ENCODE results near the gene RPS5.

Gene RPS5

DNA sequence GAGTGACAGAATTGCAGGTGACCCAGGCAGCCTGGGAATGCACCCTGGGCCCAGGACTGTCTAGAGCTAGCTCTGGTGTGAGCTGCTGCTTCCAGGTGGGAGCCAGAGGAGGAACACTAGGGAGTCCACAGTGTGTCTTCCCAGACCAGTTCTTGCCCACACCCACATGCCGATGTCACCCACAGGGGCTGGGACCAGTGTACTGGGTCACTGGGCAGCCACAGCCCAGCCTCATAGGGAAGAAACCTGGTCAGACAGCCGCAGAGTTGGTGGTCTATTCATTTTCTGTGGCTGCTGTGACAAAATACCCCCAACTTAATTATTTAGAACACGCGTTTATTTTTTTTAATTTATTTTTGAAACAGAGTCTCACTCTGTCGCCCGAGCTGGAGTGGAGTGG, 11.5 kb downstream of the RPS5 start:
- Histone ChIP-seq H3K9me3 (ENCODE audit: insufficient read depth, low read depth, low read length) (no peaks in the 10 kb centered on the region), H2BK12ac (ENCODE audit: low read length) (no peak overlapping the region), H4K12ac (ENCODE audit: low read depth, low read length) (no peak overlapping the region), H2AK5ac (ENCODE audit: low read length) (no peak overlapping the region), H3K27me3 (ENCODE audit: insufficient read depth, low read length) (peaks cover 15% of the 10 kb centered on the region), H3K18ac (ENCODE audit: low read length) (no peak overlapping the region), H2BK120ac (ENCODE audit: insufficient read depth, low read length, poor library complexity) (no peak overlapping the region), H3K79me1 (ENCODE audit: low read length) (peaks cover 14% of the 10 kb centered on the region), H2BK5ac (ENCODE audit: low read depth, low read length, poor library complexity) (no peak overlapping the region), H3K4me3 (ENCODE audit: low read depth, low read length) (no peak overlapping the region), H3K27ac (ENCODE audit: low read depth, low read length) (no peak overlapping the region), H3K9ac (ENCODE audit: low read length) (no peak overlapping the region), H4K8ac (ENCODE audit: low read depth, low read length) (no peak overlapping the region), H4K91ac (ENCODE audit: low read depth, low read length) (no peak overlapping the region), H3K4me1 (ENCODE audit: control insufficient read depth in 1 of 2, insufficient read depth in 2 of 2, low read length in 2 of 2) (peaks cover 26 to 33% of the 10 kb centered on the region in 2 experiments), H3K4me2 (ENCODE audit: low read length) (no peak overlapping the region), H3K79me2 (ENCODE audit: control insufficient read depth, insufficient read depth, low read length, poor library complexity) (peaks cover 3% of the 10 kb centered on the region), H3K4ac (ENCODE audit: low read depth, low read length) (no peak overlapping the region), H2AFZ (ENCODE audit: insufficient read depth, low read length, poor library complexity) (no peak overlapping the region), H3K23ac (ENCODE audit: low read length) (no peak overlapping the region), H3K14ac (ENCODE audit: low read length) (no peak overlapping the region), H3K36me3 (ENCODE audit: control insufficient read depth in 1 of 2, insufficient read depth in 2 of 2, low read length in 2 of 2) (peaks cover 17 to 18% of the 10 kb centered on the region in 2 experiments)
- no peak for DNase-seq
- WGBS (ENCODE audit: extremely low coverage, insufficient coverage, insufficient read length), result no CpG with 5 or more reads among the region's 6 CpGs

DNA sequence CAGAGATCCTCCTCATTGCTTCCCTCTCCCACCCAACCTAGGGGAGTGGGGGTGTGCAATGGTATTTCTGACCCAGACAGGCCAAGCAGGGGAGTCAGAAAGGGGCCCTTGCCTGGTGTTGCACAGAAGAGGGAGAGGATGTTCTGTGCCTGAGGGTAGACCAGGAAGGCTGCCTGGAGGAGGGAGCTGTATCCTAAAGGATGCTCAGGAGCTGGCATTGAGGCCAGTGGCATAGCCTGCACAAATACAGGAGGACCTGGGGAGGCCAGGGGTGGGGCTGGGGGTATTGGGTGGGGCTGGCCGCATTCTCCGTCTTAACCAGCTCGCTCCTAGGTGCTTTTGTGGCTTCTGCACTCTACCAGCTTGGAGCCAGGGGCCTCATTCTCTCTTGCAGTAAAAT, 12.8 kb downstream of the RPS5 start:
- peaks cover 14% of the 10 kb centered on the region for H3K79me1 ChIP-seq (ENCODE audit: low read length)
- peaks cover 3% of the 10 kb centered on the region for H3K79me2 ChIP-seq (ENCODE audit: control insufficient read depth, insufficient read depth, low read length, poor library complexity)
- H2BK120ac ChIP-seq (ENCODE audit: insufficient read depth, low read length, poor library complexity), result no peak overlapping the region
- no peak overlapping the region for H2AK5ac ChIP-seq (ENCODE audit: low read length)
- H3K27ac ChIP-seq (ENCODE audit: low read depth, low read length), result no peak overlapping the region
- H2AFZ ChIP-seq (ENCODE audit: insufficient read depth, low read length, poor library complexity), result no peak overlapping the region
- peaks cover 15% of the 10 kb centered on the region for H3K27me3 ChIP-seq (ENCODE audit: insufficient read depth, low read length)
- no peaks in the 10 kb centered on the region for H3K9me3 ChIP-seq (ENCODE audit: insufficient read depth, low read depth, low read length)
- no CpG with 5 or more reads among the region's 3 CpGs for WGBS (ENCODE audit: extremely low coverage, insufficient coverage, insufficient read length)
- H3K9ac ChIP-seq (ENCODE audit: low read length), result no peak overlapping the region
- no peak for DNase-seq
- H3K4ac ChIP-seq (ENCODE audit: low read depth, low read length), result no peak overlapping the region
- H3K4me1 ChIP-seq (ENCODE audit: control insufficient read depth in 1 of 2, insufficient read depth in 2 of 2, low read length in 2 of 2), result peaks cover 24 to 30% of the 10 kb centered on the region in 2 experiments
- no peak overlapping the region for H3K4me3 ChIP-seq (ENCODE audit: low read depth, low read length)
- H2BK12ac ChIP-seq (ENCODE audit: low read length), result no peak overlapping the region
- no peak overlapping the region for H4K12ac ChIP-seq (ENCODE audit: low read depth, low read length)
- H3K14ac ChIP-seq (ENCODE audit: low read length), result no peak overlapping the region
- H3K23ac ChIP-seq (ENCODE audit: low read length), result no peak overlapping the region
- H3K18ac ChIP-seq (ENCODE audit: low read length), result no peak overlapping the region
- no peak overlapping the region for H2BK5ac ChIP-seq (ENCODE audit: low read depth, low read length, poor library complexity)
- no peak overlapping the region for H4K8ac ChIP-seq (ENCODE audit: low read depth, low read length)
- no peak overlapping the region for H3K4me2 ChIP-seq (ENCODE audit: low read length)
- H4K91ac ChIP-seq (ENCODE audit: low read depth, low read length), result no peak overlapping the region
- H3K36me3 ChIP-seq (ENCODE audit: control insufficient read depth in 1 of 2, insufficient read depth in 2 of 2, low read length in 2 of 2), result peaks cover 4 to 7% of the 10 kb centered on the region in 2 experiments

DNA sequence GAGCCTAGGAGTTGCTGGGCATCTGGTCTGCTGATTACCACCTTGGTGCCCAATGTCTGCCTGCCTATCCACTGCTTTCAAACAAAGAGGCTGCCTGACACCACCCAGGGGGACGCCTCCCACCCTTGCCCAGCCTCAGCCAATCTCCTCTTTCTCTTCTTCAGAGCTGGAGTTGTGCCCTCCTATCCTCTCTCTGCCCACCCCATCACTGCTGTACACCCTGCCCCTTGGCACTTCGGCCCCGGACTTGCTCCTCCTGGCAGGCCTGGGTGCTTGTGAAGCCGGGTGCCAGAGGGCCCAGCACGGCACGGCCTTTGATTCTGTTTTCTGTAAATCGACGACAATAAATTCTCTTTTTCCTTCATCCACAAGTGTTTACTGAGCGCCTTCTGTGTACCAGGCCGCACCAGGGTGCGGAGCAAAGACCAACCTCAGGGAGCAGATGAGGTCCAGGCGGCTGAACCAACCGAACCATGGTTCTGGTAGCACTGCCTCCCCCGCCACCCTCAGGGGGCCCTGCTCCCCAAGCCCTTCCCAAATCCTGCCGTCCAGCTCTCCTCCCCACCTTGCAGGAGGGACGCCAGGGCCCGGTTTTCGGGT, 13.3 kb downstream of the RPS5 start:
- Histone ChIP-seq H3K9ac (ENCODE audit: low read length) (no peak overlapping the region), H3K4me3 (ENCODE audit: low read depth, low read length) (peak overlapping the region; percentile 58), H3K27ac (ENCODE audit: low read depth, low read length) (no peak overlapping the region), H3K18ac (ENCODE audit: low read length) (no peak overlapping the region), H2BK5ac (ENCODE audit: low read depth, low read length, poor library complexity) (no peak overlapping the region), H3K79me2 (ENCODE audit: control insufficient read depth, insufficient read depth, low read length, poor library complexity) (peaks cover 3% of the 10 kb centered on the region), H3K27me3 (ENCODE audit: insufficient read depth, low read length) (peaks cover 15% of the 10 kb centered on the region), H3K14ac (ENCODE audit: low read length) (peak overlapping the region; percentile 54), H3K36me3 (ENCODE audit: control insufficient read depth in 1 of 2, insufficient read depth in 2 of 2, low read length in 2 of 2) (peaks cover 0 to 3% of the 10 kb centered on the region in 2 experiments), H2AFZ (ENCODE audit: insufficient read depth, low read length, poor library complexity) (no peak overlapping the region), H3K4ac (ENCODE audit: low read depth, low read length) (no peak overlapping the region), H3K4me1 (ENCODE audit: control insufficient read depth in 1 of 2, insufficient read depth in 2 of 2, low read length in 2 of 2) (peaks cover 19 to 25% of the 10 kb centered on the region in 2 experiments), H3K23ac (ENCODE audit: low read length) (no peak overlapping the region), H4K8ac (ENCODE audit: low read depth, low read length) (peak overlapping the region; percentile 51), H3K79me1 (ENCODE audit: low read length) (peaks cover 14% of the 10 kb centered on the region), H2BK12ac (ENCODE audit: low read length) (peak overlapping the region; percentile 31), H3K4me2 (ENCODE audit: low read length) (peak overlapping the region; percentile 61), H2AK5ac (ENCODE audit: low read length) (no peak overlapping the region), H3K9me3 (ENCODE audit: insufficient read depth, low read depth, low read length) (no peaks in the 10 kb centered on the region), H2BK120ac (ENCODE audit: insufficient read depth, low read length, poor library complexity) (peak overlapping the region; percentile 20), H4K91ac (ENCODE audit: low read depth, low read length) (peak overlapping the region; percentile 8), H4K12ac (ENCODE audit: low read depth, low read length) (peak overlapping the region; percentile 1)
- WGBS (ENCODE audit: extremely low coverage, insufficient coverage, insufficient read length), result no CpG with 5 or more reads among the region's 18 CpGs
- no peak for DNase-seq

DNA sequence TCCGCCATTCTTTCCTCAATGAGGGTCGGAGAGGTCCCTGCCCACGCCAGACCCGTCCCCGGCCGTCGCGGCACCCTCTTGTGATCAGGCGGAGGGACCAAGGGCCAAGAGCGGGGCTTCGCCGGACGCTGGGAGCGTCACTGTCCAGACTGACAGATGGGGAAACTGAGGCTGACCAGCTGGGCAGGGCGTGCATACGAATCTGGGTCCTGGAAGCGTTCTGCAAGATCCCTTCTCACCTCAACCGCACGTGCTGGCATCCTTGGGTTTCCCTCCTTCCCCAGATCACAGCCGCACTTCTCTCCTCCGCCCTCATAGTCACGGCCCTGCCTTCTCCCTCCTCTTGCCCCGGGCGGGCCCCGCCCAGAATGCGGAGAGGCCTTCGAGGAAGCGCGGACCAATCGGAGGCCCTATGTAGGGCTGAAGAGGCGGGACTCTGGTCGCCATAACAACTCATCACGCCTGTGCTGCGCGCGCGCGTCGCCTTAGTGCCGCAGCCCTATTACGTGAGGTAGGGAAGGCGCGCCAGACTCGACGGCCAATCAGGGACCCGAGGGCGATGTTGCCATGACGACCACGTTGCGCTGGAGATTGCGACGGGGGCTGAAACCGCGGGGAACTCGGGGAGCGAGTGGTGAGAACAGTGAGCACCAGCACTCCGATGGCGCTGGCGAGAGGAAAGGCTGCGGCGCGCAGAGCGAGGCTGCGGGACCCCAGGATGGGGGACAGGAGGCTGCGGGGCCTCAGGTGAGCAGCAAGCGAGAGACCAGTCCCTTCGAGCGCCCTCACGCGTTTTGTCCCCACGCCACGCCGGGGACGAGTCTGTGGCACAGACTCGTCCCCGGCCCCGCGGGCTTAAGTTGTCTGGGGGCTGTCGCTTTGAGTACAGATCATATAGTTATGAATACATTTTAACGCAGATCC, 14.1 kb downstream of the RPS5 start:
- peak overlapping the region; percentile 1 for H4K12ac ChIP-seq (ENCODE audit: low read depth, low read length)
- peak overlapping the region; percentile 31 for H2BK12ac ChIP-seq (ENCODE audit: low read length)
- peak; percentile 100 for DNase-seq
- H4K91ac ChIP-seq (ENCODE audit: low read depth, low read length), result peak overlapping the region; percentile 47
- H3K4me3 ChIP-seq (ENCODE audit: low read depth, low read length), result peak overlapping the region; percentile 74
- H2BK5ac ChIP-seq (ENCODE audit: low read depth, low read length, poor library complexity), result peak overlapping the region; percentile 29
- peak overlapping the region; percentile 14 for H3K9ac ChIP-seq (ENCODE audit: low read length)
- H2AFZ ChIP-seq (ENCODE audit: insufficient read depth, low read length, poor library complexity), result peak overlapping the region; percentile 66
- no peak overlapping the region for H3K4ac ChIP-seq (ENCODE audit: low read depth, low read length)
- H3K4me1 ChIP-seq (ENCODE audit: control insufficient read depth in 1 of 2, insufficient read depth in 2 of 2, low read length in 2 of 2), result peaks cover 12 to 17% of the 10 kb centered on the region in 2 experiments
- H3K23ac ChIP-seq (ENCODE audit: low read length), result no peak overlapping the region
- peak overlapping the region; percentile 61 for H3K4me2 ChIP-seq (ENCODE audit: low read length)
- no peaks in the 10 kb centered on the region for H3K9me3 ChIP-seq (ENCODE audit: insufficient read depth, low read depth, low read length)
- H3K36me3 ChIP-seq (ENCODE audit: control insufficient read depth in 1 of 2, insufficient read depth in 2 of 2, low read length in 2 of 2), result peaks cover 0 to 3% of the 10 kb centered on the region in 2 experiments
- H3K79me1 ChIP-seq (ENCODE audit: low read length), result peaks cover 7% of the 10 kb centered on the region
- H2AK5ac ChIP-seq (ENCODE audit: low read length), result peak overlapping the region; percentile 25
- H3K14ac ChIP-seq (ENCODE audit: low read length), result peak overlapping the region; percentile 54
- peak overlapping the region; percentile 19 for H3K18ac ChIP-seq (ENCODE audit: low read length)
- H2BK120ac ChIP-seq (ENCODE audit: insufficient read depth, low read length, poor library complexity), result peak overlapping the region; percentile 20
- peaks cover under 1% of the 10 kb centered on the region for H3K79me2 ChIP-seq (ENCODE audit: control insufficient read depth, insufficient read depth, low read length, poor library complexity)
- peak overlapping the region; percentile 23 for H3K27ac ChIP-seq (ENCODE audit: low read depth, low read length)
- peak overlapping the region; percentile 68 for H4K8ac ChIP-seq (ENCODE audit: low read depth, low read length)
- WGBS (ENCODE audit: extremely low coverage, insufficient coverage, insufficient read length), result no CpG with 5 or more reads among the region's 80 CpGs
- peaks cover 11% of the 10 kb centered on the region for H3K27me3 ChIP-seq (ENCODE audit: insufficient read depth, low read length)

Data from trophoblast cell (in vitro differentiated cells and primary cell).